Epithelial cell of proximal tubule (primary cell): ENCODE data around the gene AKR1C3. TPM values are rescaled to one million over a fixed set of nuclear protein-coding genes. Genes with fewer than 3 reads are reported as not detected.

Source experiments
- DNase-seq: peaks from one replicate; pipeline ENCODE4 v3.0.0-alpha.2; 2011; ENCODE audit warnings: low read depth
- H3K4me3 ChIP-seq: 2 replicates; pipeline ENCODE4 v1.5.1; 2011; ENCODE audit warnings: low read depth, mild to moderate bottlenecking, low read length
- total RNA-seq: library from RNA; depleted of rRNA; stranded (reverse); fragments of >200 nt; gene quantifications from 2 replicates; pipeline ENCODE4 v1.2.3, GENCODE V29; 2015
- TF ChIP-seq, protein P1 (sequence below): conservative IDR thresholded peaks from 2 replicates; pipeline ENCODE4 v1.5.1; 2012; ENCODE audit warnings: low read depth, mild to moderate bottlenecking, low read length

AKR1C3 gene
- total RNA-seq, 1 donor from 2014 or later = 2.2 TPM

DNA sequence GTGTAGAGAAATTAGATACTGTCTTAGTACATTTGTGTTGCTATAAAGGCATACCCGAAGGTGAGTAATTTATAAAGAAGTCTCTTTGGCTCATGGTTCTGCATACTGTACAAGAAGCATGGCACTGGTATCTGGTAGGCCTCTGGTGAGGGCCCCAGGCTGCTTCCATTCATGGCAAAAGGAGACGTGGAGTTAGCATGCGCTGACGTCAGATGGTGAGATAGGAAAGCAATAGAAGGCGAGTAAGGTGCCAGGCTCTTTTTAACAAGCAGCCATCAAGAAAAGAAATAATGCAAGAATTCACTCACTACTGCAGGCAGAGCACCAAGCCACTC is 52.7 kb downstream of the AKR1C3 start:
- TF ChIP-seq, protein P1, sequence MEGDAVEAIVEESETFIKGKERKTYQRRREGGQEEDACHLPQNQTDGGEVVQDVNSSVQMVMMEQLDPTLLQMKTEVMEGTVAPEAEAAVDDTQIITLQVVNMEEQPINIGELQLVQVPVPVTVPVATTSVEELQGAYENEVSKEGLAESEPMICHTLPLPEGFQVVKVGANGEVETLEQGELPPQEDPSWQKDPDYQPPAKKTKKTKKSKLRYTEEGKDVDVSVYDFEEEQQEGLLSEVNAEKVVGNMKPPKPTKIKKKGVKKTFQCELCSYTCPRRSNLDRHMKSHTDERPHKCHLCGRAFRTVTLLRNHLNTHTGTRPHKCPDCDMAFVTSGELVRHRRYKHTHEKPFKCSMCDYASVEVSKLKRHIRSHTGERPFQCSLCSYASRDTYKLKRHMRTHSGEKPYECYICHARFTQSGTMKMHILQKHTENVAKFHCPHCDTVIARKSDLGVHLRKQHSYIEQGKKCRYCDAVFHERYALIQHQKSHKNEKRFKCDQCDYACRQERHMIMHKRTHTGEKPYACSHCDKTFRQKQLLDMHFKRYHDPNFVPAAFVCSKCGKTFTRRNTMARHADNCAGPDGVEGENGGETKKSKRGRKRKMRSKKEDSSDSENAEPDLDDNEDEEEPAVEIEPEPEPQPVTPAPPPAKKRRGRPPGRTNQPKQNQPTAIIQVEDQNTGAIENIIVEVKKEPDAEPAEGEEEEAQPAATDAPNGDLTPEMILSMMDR = no peak
- DNase-seq = no peak
- no peak overlapping the region for H3K4me3 ChIP-seq

GRCh38 chr10:5147255-5147980 is 53.2 kb downstream of the AKR1C3 start:
- peak; percentile 12 for DNase-seq
- no peak overlapping the region for H3K4me3 ChIP-seq
- TF ChIP-seq, protein P1 = no peak

DNA sequence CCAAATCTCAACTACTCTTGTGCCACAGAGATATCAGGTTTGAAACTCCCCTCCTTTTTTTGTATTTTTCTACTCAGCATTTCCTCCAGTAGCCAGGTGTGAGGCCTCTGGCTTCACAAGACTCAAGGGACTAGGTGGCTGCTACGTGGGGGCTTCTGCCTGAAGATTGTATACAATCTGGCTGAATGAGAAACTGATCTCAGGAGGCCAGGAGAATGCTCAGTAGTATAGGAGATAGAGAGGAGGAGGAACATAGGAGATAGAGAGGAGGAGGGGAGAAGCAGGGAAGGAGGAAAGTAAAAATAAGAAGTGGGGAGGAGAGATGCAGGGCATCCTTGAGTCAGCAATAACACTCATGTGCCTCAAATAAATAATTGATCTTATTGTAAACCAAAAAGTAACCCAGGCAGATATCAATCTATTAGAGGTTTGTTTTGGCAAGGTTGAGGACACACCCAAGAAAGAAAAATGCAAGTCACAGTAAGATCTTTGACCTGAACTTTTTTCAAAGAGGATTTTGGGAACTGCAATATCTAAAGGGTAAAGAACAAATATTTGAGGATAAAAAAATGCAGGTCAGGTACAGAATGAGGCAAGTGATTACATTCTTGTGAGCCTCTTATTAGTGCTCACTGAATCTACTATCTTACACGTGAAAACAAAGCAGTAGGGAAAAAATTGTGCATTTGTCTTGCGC is 53.9 kb downstream of the AKR1C3 start:
- DNase-seq = no peak
- H3K4me3 ChIP-seq = no peak overlapping the region
- TF ChIP-seq, protein P1 = no peak

GRCh38 chr10:5148678-5149032 is 54.4 kb downstream of the AKR1C3 start:
- no peak for DNase-seq
- TF ChIP-seq, protein P1 = no peak
- no peak overlapping the region for H3K4me3 ChIP-seq

DNA sequence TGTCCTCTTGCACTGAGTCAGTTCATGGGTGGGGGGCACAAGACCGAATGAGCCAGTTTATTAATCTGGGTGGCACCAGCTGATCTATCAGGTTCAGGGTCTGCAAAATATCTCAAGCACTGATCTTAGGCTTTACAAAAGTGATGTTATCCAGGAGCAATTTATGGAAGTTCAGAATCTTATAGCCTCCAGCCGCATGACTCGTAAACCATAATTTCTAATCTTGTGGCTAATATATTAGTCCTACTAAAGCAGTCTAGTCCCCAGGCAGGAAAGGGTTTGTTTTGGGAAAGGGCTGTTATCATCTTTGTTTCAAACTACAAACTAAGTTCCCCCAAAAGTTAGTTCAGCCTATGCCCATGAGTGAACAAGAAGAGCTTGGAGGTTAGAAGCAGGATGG is 56.9 kb downstream of the AKR1C3 start:
- TF ChIP-seq, protein P1 = no peak
- DNase-seq = no peak
- H3K4me3 ChIP-seq = no peak overlapping the region

DNA sequence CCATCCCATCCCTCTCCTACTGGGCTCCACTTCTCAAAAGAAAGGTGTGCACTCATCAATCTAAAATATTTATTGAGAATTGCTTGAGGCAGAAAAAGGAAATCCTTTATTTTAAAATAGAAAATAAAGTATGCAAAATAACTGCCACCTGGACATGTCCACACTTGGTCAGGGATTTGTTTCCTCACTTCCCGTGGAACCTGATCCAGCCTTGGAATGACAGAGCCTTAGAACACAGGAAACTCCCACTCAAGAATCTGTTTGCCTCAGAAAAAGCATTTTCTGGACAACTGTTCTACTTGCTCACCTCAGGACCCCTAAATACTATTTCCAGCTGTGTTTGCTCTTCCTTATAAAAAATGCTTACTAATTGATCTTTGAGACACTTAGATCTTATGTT is 61.7 kb downstream of the AKR1C3 start:
- TF ChIP-seq, protein P1 = no peak
- H3K4me3 ChIP-seq = no peak overlapping the region
- no peak for DNase-seq

Other genes with a start within 250 kb of the AKR1C3 start
- 1.0 and 1.6 TPM in 2 replicates for gene AKR1C1, start 131.0 kb upstream of the AKR1C3 start, total RNA-seq
- 1.0 and 4.4 TPM in 2 replicates for gene AKR1C2, start 90.6 kb upstream of the AKR1C3 start, total RNA-seq
- not detected in 2 replicates for gene AKR1C8, start 90.7 kb downstream of the AKR1C3 start, total RNA-seq
- not detected in 2 replicates for gene AKR1C4, start 102.4 kb downstream of the AKR1C3 start, total RNA-seq